ENCODE results near the gene AUP1. TPM values are rescaled to one million over a fixed set of nuclear protein-coding genes. Genes with fewer than 3 reads are reported as not detected.

The AUP1 gene
- total and polyA plus RNA-seq, 2 experiments from 2014 or later = 121 to 195 TPM

GRCh38 chr2:74559912-74560311 lies 30.4 kb upstream of the AUP1 start:
- no peak overlapping the region for H2AFZ ChIP-seq

DNA sequence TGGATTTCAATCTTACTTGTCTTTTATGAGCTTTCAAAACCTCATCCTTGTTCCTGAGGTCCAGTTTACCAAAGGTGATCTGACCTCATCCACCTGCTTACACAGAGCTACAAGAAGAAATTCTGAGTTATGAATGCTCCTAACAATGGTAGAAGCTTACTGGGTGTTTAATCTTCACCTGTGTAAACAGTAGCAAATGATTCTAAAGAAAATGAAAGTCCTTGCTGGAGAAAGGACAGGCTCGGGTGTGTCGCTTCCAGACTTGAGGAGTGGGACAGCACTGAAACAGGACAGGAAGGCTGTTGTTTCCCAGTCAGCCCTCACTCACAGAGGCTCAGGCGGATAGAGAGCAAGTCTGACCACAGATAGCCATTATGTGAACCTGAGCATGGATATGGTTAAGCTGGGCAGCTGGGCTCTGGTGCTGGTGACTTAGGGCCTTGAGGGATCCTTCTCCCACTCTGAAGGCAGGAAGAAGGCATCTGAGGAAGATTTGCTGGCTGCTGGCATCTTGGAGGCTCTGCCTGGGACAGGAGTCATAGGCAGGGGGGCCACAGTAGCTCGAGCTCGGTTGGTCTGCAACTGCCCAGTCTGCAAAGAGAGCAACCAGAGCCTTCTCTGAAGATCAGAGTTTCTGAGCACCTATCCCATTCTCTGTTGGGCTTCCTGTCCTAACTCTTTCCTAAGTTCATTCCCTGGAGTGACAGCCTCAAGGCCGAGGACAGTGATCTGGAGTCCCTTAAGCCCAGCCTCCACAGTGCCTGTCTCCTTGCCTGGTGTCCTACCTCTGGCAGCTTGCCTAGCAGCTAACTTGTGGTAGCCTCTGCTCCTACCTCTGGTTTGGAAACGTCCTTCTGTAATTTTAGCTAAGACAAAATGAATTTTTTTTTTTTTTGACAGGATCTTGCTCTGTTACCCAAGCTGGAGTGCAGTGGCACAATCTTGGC lies 29.1 kb upstream of the AUP1 start:
- Histone ChIP-seq H2AFZ (no peak overlapping the region), H4K20me1 (ENCODE audit: insufficient read depth, poor library complexity, severe bottlenecking) (no peaks in the 10 kb centered on the region), H3K4me1 (ENCODE audit: insufficient read depth) (peaks cover 7% of the 10 kb centered on the region), H3K4me3 (no peak overlapping the region), H3K9me2 (replicated peaks; ENCODE audit: insufficient read depth) (no peaks in the 10 kb centered on the region), H3K4me2 (no peak overlapping the region), H3K27ac (no peak overlapping the region), H3K27me3 (peaks cover 26% of the 10 kb centered on the region), H3K9me3 (ENCODE audit: low read depth) (no peaks in the 10 kb centered on the region), H3K36me3 (replicated peaks; ENCODE audit: insufficient read depth, low read depth) (no peaks in the 10 kb centered on the region), H3K79me2 (no peaks in the 10 kb centered on the region)
- WGBS (ENCODE audit: low lambda C conversion rate, missing lambda C conversion rate) = 70% methylated on average over 7 of the region's 7 CpGs
- TF ChIP-seq EZH2 (IDR thresholded peaks at IDR 0.05; ENCODE audit: borderline replicate concordance) = no peak
- TF ChIP-seq, protein P1, sequence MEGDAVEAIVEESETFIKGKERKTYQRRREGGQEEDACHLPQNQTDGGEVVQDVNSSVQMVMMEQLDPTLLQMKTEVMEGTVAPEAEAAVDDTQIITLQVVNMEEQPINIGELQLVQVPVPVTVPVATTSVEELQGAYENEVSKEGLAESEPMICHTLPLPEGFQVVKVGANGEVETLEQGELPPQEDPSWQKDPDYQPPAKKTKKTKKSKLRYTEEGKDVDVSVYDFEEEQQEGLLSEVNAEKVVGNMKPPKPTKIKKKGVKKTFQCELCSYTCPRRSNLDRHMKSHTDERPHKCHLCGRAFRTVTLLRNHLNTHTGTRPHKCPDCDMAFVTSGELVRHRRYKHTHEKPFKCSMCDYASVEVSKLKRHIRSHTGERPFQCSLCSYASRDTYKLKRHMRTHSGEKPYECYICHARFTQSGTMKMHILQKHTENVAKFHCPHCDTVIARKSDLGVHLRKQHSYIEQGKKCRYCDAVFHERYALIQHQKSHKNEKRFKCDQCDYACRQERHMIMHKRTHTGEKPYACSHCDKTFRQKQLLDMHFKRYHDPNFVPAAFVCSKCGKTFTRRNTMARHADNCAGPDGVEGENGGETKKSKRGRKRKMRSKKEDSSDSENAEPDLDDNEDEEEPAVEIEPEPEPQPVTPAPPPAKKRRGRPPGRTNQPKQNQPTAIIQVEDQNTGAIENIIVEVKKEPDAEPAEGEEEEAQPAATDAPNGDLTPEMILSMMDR (IDR thresholded peaks at IDR 0.05; ENCODE audit: poor library complexity) = no peak
- peak; percentile 75 for TF ChIP-seq EZH2phosphoT487 (IDR thresholded peaks at IDR 0.05; ENCODE audit: low read depth, severe bottlenecking, unreplicated experiment)
- DNase-seq (ENCODE audit: low spot score) = no peak

More at GRCh38 chr2:74559912-74560311, 30.4 kb upstream of the AUP1 start:
- TF ChIP-seq EZH2 (IDR thresholded peaks at IDR 0.05; ENCODE audit: borderline replicate concordance) = no peak
- TF ChIP-seq, protein P1 (IDR thresholded peaks at IDR 0.05; ENCODE audit: poor library complexity) = no peak
- TF ChIP-seq EZH2phosphoT487 (IDR thresholded peaks at IDR 0.05; ENCODE audit: low read depth, severe bottlenecking, unreplicated experiment) = no peak
- Histone ChIP-seq H3K4me3 (no peak overlapping the region), H3K27ac (no peak overlapping the region), H4K20me1 (ENCODE audit: insufficient read depth, poor library complexity, severe bottlenecking) (no peaks in the 10 kb centered on the region), H3K4me2 (no peak overlapping the region), H3K9me3 (ENCODE audit: low read depth) (no peaks in the 10 kb centered on the region), H3K9me2 (replicated peaks; ENCODE audit: insufficient read depth) (no peaks in the 10 kb centered on the region), H3K79me2 (no peaks in the 10 kb centered on the region), H3K4me1 (ENCODE audit: insufficient read depth) (peaks cover 5% of the 10 kb centered on the region), H3K27me3 (peaks cover 26% of the 10 kb centered on the region), H3K36me3 (replicated peaks; ENCODE audit: insufficient read depth, low read depth) (no peaks in the 10 kb centered on the region)
- no peak for DNase-seq (ENCODE audit: low spot score)
- WGBS (ENCODE audit: low lambda C conversion rate, missing lambda C conversion rate) = 32% methylated on average over 2 of the region's 5 CpGs

- Histone ChIP-seq H3K4me1 (ENCODE audit: insufficient read depth) (peaks cover 12% of the 10 kb centered on the region), H3K4me3 (no peak overlapping the region), H2AFZ (no peak overlapping the region), H3K4me2 (no peak overlapping the region), H3K9me2 (replicated peaks; ENCODE audit: insufficient read depth) (no peaks in the 10 kb centered on the region), H3K79me2 (no peaks in the 10 kb centered on the region), H4K20me1 (ENCODE audit: insufficient read depth, poor library complexity, severe bottlenecking) (no peaks in the 10 kb centered on the region), H3K27me3 (peaks cover 17% of the 10 kb centered on the region), H3K36me3 (replicated peaks; ENCODE audit: insufficient read depth, low read depth) (no peaks in the 10 kb centered on the region), H3K9me3 (ENCODE audit: low read depth) (no peaks in the 10 kb centered on the region), H3K27ac (no peak overlapping the region)
- DNase-seq (ENCODE audit: low spot score) = no peak
- WGBS (ENCODE audit: low lambda C conversion rate, missing lambda C conversion rate) = 99% methylated on average over 6 of the region's 6 CpGs
- TF ChIP-seq, protein P1 (IDR thresholded peaks at IDR 0.05; ENCODE audit: poor library complexity) = no peak
- TF ChIP-seq EZH2phosphoT487 (IDR thresholded peaks at IDR 0.05; ENCODE audit: low read depth, severe bottlenecking, unreplicated experiment) (no peak), EZH2 (IDR thresholded peaks at IDR 0.05; ENCODE audit: borderline replicate concordance) (no peak)
These were observed 27.4 kb upstream of the AUP1 start for GRCh38 chr2:74556831-74557370.

All from hepatocyte (in vitro differentiated cells).